Activated CD4-positive, CD25-positive, alpha-beta regulatory T cell treated with anti-CD3 and anti-CD28 coated beads, Interleukin-2, amount 50 U/mL, for 24 hours (primary cell): ENCODE measurements around the gene CEP95.
A peak's percentile ranks its signal among the peaks of the same experiment; 100 is the strongest.

ENCODE experiments used
- ATAC-seq, 2 donors: fragments of 150-1000 bp; cut with Tn5 transposase; one replicate each; pipeline ENCODE4 v1.10.0; 2021; ENCODE audit warnings: mild to moderate bottlenecking in 1 of 2, moderate library complexity in 1 of 2

CEP95 gene

DNA sequence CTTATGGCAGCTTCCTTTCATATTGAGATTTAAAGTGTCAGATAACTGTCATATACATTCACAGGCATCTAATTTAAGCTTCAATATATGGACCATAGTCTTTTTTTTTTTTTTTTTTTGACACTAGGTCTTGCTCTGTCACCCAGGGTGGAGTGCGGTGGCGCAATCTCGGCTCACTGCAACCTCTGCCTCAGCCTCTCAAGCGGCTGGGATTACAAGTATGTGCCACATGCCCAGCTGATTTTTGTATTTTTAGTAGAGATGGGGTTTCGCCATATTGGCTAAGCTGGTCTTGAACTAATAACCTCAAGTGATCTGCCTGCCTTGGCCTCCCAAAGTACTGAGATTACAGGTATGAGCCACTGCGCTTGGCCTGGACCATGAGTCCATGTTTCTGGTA, 13.6 kb downstream of the CEP95 start:
- no peak for ATAC-seq

DNA sequence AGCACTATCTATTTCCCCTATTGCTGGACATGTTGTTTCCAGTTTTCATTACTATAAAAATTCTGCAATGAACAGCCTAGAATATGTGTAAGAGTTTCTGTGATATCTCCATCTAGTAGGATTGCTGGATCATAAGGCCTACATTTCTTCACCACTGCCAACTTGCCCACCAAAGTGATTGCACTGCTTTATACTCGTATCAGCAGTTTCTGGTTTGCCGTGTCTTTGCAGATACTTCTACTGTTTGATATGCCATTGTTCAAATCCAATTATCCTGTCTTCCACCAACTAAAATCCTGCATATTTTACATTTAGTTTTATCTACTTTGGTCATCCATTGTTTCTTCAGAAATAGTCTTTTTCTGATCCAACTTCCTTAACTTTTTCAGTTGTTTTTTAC, 21.1 kb downstream of the CEP95 start:
- no peak for ATAC-seq

DNA sequence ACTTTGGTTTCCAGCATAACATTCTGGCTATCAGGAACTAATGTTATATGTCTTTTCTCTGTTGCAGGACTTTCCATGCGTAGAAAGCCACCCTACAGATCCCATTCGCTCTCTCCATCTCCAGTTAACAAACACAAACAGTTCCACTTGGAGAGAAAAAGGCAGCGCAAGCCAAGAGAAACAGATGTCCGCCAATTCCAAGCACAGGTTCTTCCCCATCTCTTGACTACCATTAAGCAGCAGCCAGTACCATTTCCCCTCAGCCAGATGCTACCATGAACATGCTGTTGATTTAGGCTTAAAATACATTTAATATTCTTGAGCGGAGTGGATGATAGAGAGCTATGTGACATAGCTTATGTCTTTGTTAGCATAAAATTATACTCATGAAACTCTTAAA, 22.4 kb downstream of the CEP95 start:
- ATAC-seq: no peak

GRCh38 chr17:64531955-64532371, 25.2 kb downstream of the CEP95 start:
- ATAC-seq: no peak

GRCh38 chr17:64532409-64532808, 25.6 kb downstream of the CEP95 start:
- no peak for ATAC-seq

GRCh38 chr17:64533784-64534183, 27.0 kb downstream of the CEP95 start:
- no peak for ATAC-seq

DNA sequence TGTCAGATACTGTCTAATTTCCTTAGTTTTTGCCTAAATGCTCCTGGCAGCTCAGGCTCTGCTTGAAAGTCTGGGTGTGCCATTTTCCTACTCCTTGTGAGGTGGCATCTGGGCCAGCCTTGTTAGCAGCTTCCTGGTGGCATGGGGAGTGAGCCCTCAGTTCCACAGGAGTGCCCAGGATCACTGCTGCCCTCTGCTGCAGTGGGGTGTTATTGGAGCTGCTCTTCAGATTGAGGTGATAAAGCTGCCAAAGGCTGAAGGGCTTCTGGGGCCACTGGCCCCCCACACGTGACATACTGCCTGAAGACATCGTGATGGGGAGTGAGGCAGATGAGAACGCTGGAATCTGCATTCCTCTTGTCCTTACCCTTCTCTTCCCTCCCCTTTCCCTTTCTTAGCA, 27.4 kb downstream of the CEP95 start:
- ATAC-seq: no peak

DNA sequence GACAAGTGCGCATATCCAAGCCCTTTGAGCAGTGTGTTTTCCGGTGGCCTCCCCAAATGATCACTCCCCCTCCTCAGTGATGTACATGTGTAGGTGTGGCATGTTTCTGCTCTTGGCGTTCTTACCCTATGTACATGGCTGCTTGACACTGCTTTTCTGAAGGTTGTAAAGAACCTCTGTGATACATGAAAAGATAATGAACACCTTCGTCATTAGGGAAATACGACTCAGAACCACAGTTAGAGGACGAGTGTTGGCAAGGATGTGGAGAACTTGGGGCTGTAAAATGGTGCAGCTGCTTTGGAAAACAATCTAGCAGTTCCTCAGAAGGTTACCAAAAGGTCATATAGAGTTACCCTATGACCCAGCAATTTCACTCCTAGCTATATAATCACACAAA, 28.6 kb downstream of the CEP95 start:
- no peak for ATAC-seq

- ATAC-seq: no peak
Observed at GRCh38 chr17:64536913-64537312, 30.1 kb downstream of the CEP95 start.

GRCh38 chr17:64537488-64537887, 30.7 kb downstream of the CEP95 start:
- no peak for ATAC-seq

GRCh38 chr17:64538508-64539130, 31.8 kb downstream of the CEP95 start:
- no peak for ATAC-seq

- no peak for ATAC-seq
Observed at GRCh38 chr17:64540118-64540776, 33.5 kb downstream of the CEP95 start.

DNA sequence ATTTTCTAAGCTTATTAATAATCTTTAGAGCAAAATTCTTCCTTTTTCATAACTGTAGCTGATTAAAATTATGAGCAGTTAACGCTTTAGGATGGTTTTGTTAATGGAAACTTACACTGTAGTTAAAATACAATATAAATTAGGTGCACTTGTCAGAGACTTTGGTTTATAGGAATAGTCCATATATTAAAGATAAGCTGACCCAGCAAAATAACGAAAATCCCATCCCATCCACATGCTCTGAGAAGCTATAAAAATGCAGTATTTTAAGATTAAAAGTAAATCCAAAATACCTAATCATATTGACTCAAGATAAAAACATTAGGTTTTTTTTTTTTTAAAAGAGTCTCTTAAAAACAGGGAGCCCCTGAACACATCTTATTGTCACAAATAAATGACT, 38.0 kb downstream of the CEP95 start:
- no peak for ATAC-seq

GRCh38 chr17:64546716-64547115, 39.9 kb downstream of the CEP95 start:
- no peak for ATAC-seq

GRCh38 chr17:64547319-64547718, 40.5 kb downstream of the CEP95 start:
- no peak for ATAC-seq

DNA sequence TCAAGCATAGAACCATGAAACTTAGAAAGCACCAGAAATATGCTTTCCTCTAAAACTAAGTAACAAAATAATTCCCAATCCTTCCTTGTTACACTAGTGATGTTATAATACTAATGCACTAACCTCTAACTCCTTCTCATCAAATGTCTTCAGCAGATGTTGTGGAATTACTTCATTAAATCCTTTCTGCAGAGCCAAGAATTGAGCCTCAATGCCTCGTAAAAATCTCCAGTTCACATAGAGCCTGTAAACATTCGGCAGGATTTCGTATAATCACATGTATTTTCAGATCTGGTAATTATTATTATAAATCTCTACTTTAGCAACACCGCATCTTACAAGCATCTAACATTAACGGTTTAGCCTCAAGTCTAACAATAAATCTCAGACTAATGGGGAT, 44.7 kb downstream of the CEP95 start:
- ATAC-seq: no peak

DNA sequence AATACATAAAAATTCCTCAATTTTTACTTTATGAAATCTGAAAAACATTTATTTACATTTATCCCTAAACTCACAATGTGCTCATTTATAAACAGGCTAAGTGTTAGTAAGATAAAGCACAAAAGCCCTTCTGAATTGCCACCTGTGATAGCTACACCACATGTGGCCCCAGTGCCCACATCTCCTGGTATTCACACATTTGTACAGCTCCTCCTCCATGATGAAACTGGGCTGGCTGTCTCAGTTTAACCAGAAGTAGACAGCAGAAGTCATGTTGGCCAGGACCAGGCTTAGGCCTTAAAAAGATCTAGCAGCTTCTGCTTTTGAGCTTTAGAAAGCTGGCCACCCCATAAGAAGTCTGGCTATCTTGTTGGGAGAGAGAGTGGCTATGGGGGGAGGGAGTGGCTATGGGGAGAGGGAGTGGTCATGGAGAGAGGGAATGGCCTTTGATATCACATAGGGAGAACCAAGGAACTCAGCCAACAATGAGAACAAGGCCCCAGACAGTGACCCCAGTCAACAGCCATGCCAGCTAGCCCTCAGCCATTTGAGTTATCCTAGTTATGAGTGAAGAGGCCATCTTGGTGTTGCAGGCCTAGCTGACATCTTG, 47.4 kb downstream of the CEP95 start:
- no peak for ATAC-seq

GRCh38 chr17:64555281-64555680, 48.5 kb downstream of the CEP95 start:
- no peak for ATAC-seq

GRCh38 chr17:64564098-64564497, 57.3 kb downstream of the CEP95 start:
- no peak for ATAC-seq

GRCh38 chr17:64565563-64565962, 58.8 kb downstream of the CEP95 start:
- ATAC-seq: no peak

DNA sequence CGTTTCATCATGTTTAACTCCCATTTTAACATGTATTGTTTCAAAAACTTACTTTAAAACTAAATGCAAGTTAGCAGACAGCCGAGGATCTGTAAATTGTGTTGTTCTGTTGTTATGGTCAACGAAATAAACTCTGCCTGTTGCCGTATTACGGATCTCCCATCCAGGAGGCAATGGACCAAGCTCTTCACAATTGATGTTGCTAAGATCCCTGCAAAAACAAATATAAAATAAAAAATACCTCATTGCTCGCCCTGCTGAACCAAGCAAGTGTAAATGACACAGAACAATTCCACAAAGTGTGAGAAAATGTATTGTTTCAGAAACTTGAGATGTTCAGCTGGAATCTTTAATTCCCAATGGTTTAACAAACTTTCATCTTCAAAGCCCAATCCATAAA, 65.0 kb downstream of the CEP95 start:
- ATAC-seq: no peak

DNA sequence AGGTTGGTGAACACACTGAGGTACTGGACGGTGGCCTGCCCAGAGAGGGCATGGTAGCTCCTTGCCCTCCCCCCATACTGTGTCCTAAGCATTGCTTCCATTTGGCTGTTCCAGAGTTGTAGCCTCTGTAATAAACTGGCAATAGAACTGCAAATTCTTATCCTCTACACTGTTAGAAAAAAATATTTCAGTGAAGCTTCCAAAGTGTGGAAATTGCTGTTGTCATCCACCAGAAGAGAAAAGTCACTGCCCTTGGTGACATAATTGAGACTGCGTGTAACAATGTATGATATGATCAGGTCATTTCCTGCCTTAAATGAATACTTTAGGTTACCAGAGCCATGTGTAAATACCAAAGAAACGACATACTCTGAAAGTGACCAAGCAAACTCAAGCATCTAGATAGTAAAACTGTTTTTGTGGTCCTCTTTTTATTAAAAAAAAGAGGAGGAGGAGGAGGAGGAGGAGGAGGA, 65.9 kb downstream of the CEP95 start:
- peak; percentile 86 to 94 for ATAC-seq

DNA sequence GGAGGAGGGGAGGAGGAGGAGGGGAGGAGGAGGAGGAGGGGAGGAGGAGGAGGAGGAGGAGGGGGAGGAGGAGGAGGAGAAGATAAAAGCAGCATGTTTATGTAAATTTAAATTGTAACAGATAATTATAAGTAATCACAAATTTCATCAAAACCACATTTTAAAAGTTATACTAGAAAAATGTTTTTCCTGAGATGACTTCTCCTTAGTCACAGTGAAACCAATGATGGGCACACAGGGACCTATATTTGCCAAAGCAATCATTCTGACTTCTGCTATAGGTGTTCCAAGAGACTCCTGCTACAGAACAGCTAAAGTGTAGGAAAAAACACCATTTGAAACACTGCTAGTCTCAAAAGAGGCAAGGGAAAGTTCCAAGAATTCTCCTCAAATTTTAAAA, 66.4 kb downstream of the CEP95 start:
- peak; percentile 67 to 72 for ATAC-seq

- ATAC-seq: no peak
Observed at GRCh38 chr17:64574646-64575045, 67.9 kb downstream of the CEP95 start.
